ENCODE results near the gene TCEAL9.

DNA sequence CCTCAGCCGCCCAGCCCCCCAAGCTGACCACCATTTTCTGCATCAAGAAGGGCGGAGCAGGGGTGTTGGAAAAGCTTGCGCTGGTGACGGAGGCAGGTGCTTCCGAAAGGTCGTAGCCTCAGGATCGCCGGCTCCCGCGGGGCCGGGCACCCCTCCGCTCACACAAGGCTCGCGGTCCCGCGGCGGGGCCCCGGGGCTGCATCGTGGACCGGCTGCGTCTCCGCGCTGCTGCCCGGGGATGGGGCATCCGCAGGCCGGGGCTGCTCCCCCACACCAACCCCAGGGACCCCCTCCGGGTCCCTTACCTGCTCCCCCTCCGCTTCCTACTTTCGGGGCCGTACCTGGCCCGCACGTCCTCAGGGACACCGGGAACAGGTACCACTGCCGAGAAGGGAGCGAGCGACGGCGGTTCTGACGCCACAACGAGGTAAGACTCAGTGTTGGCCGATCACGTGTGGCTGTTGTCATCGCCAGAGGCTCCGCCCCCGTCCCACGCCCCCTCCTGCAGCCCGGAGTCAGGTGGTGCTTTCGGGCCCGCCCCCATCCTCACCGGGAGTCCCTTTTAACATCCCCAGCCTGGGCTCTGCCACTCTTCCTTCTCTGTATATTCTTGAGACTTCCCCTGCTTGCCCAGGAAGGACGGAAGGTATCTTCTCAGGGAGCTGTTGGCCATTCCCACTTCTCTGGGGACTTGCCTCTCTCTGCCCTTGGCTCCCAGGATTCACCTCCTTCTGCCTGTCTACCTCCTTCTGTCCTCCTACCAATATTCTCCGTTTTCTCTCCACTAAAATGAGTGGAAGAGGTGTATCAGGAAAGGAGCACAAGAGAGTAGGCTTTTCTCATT lies 45.5 kb upstream of the TCEAL9 start, which contains the start of gene BEX2:
- TF ChIP-seq, protein P1, sequence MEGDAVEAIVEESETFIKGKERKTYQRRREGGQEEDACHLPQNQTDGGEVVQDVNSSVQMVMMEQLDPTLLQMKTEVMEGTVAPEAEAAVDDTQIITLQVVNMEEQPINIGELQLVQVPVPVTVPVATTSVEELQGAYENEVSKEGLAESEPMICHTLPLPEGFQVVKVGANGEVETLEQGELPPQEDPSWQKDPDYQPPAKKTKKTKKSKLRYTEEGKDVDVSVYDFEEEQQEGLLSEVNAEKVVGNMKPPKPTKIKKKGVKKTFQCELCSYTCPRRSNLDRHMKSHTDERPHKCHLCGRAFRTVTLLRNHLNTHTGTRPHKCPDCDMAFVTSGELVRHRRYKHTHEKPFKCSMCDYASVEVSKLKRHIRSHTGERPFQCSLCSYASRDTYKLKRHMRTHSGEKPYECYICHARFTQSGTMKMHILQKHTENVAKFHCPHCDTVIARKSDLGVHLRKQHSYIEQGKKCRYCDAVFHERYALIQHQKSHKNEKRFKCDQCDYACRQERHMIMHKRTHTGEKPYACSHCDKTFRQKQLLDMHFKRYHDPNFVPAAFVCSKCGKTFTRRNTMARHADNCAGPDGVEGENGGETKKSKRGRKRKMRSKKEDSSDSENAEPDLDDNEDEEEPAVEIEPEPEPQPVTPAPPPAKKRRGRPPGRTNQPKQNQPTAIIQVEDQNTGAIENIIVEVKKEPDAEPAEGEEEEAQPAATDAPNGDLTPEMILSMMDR (conservative IDR thresholded peaks at IDR 0.05; ENCODE audit: low read depth, low read length): no peak
- TF ChIP-seq RFX5 (IDR thresholded peaks at IDR 0.05; ENCODE audit: low read depth, low read length) (no peak), POLR2A (IDR thresholded peaks at IDR 0.05; ENCODE audit: low read depth, low read length) (no peak), CEBPB (IDR thresholded peaks at IDR 0.05; ENCODE audit: low read depth, low read length) (no peak), RAD21 (IDR thresholded peaks at IDR 0.05; ENCODE audit: low read length) (no peak), CHD1 (IDR thresholded peaks at IDR 0.05; ENCODE audit: low read depth, low read length) (no peak), MXI1 (IDR thresholded peaks at IDR 0.05; ENCODE audit: borderline replicate concordance, low read depth, low read length) (no peak), BHLHE40 (IDR thresholded peaks at IDR 0.05; ENCODE audit: low read depth, low read length) (no peak), FOS (IDR thresholded peaks at IDR 0.05; ENCODE audit: low read depth, low read length) (no peak), SMC3 (IDR thresholded peaks at IDR 0.05; ENCODE audit: low read depth, low read length) (no peak)

Measured in IMR-90 (cell line).